Liver (tissue), 9 donors: ENCODE results near the gene PARN. TPM values are rescaled to one million over a fixed set of nuclear protein-coding genes. Genes with fewer than 3 reads are reported as not detected.

Experiments
- DNase-seq: peaks from one replicate; pipeline ENCODE4 v3.0.0-alpha.2; 2017; ENCODE audit warnings: low spot score
- H3K27ac ChIP-seq, 2 donors: one replicate each; pipeline ENCODE4 v1.7.0; 2013; ENCODE audit warnings: inconsistent platforms in 2 of 2, low read length in 2 of 2, control low read depth in 1 of 2, low read depth in 1 of 2, mild to moderate bottlenecking in 1 of 2
- H3K27me3 ChIP-seq, 4 donors: one replicate each; pipeline versions ENCODE4 v1.6.1 to v1.7.0; 2013; ENCODE audit warnings: low read length in 3 of 4, inconsistent platforms in 1 of 4, mild to moderate bottlenecking in 1 of 4, moderate library complexity in 1 of 4; ENCODE audit not compliant: control insufficient read depth in 4 of 4, insufficient read depth in 4 of 4
- H3K36me3 ChIP-seq, 4 donors: one replicate each; pipeline versions ENCODE4 v1.6.1 to v1.7.0; 2013; ENCODE audit warnings: low read length in 3 of 4, mild to moderate bottlenecking in 3 of 4, low read depth in 1 of 4, moderate library complexity in 1 of 4; ENCODE audit not compliant: control insufficient read depth in 4 of 4, insufficient read depth in 3 of 4
- H3K4me1 ChIP-seq, 4 donors: one replicate each; pipeline versions ENCODE4 v1.6.1 to v1.7.0; 2013; ENCODE audit warnings: low read length in 3 of 4, mild to moderate bottlenecking in 3 of 4, moderate library complexity in 1 of 4; ENCODE audit not compliant: control insufficient read depth in 4 of 4, insufficient read depth in 4 of 4
- H3K4me3 ChIP-seq, 3 donors: one replicate each; pipeline versions ENCODE4 v1.6.1 to v1.7.0; 2013; ENCODE audit warnings: low read length in 3 of 3, control low read depth in 1 of 3, low read depth in 1 of 3, mild to moderate bottlenecking in 1 of 3
- H3K9ac ChIP-seq, 2 donors: one replicate each; pipeline ENCODE4 v1.7.0; 2013; ENCODE audit warnings: low read length in 2 of 2, mild to moderate bottlenecking in 2 of 2, moderate library complexity in 2 of 2, control low read depth in 1 of 2, low read depth in 1 of 2
- H3K9me3 ChIP-seq, 4 donors: one replicate each; pipeline versions ENCODE4 v1.6.1 to v1.7.0; 2013; ENCODE audit warnings: low read length in 3 of 4; ENCODE audit not compliant: control insufficient read depth in 4 of 4
- EGR1 ChIP-seq, 2 donors: IDR thresholded peaks; 2 replicates each; pipeline ENCODE4 v1.6.1; 2016 to 2018; ENCODE audit warnings: antibody characterized with exemption in 2 of 2, low read depth in 2 of 2
- FOXA1 ChIP-seq: IDR thresholded peaks from 2 replicates; pipeline ENCODE4 v1.6.1; 2016; ENCODE audit warnings: antibody characterized with exemption
- FOXA2 ChIP-seq: IDR thresholded peaks from 2 replicates; pipeline ENCODE4 v1.6.1; 2016; ENCODE audit warnings: antibody characterized with exemption
- GABPA ChIP-seq, 2 donors: IDR thresholded peaks in 1 of 2; conservative IDR thresholded peaks in 1 of 2; 2 replicates each; pipeline ENCODE4 v1.6.1; 2016; ENCODE audit warnings: antibody characterized with exemption in 2 of 2, mild to moderate bottlenecking in 1 of 2, moderate library complexity in 1 of 2
- HNF4A ChIP-seq, 2 donors: conservative IDR thresholded peaks; 2 replicates each; pipeline ENCODE4 v1.6.1; 2016; ENCODE audit warnings: antibody characterized with exemption in 2 of 2, mild to moderate bottlenecking in 2 of 2
- HNF4G ChIP-seq: IDR thresholded peaks from 2 replicates; pipeline ENCODE4 v1.6.1; 2016; ENCODE audit warnings: antibody characterized with exemption
- JUND ChIP-seq, 2 donors: IDR thresholded peaks; 2 replicates each; pipeline ENCODE4 v1.6.1; 2016; ENCODE audit warnings: antibody characterized with exemption in 2 of 2
- RAD21 ChIP-seq, 2 donors: IDR thresholded peaks; 2 replicates each; pipeline ENCODE4 v1.6.1; 2016; ENCODE audit warnings: antibody characterized with exemption in 2 of 2, mild to moderate bottlenecking in 2 of 2
- RXRA ChIP-seq, 2 donors: IDR thresholded peaks; 2 replicates each; pipeline ENCODE4 v1.6.1; 2017 to 2018; ENCODE audit warnings: antibody characterized with exemption in 2 of 2, mild to moderate bottlenecking in 1 of 2
- SP1 ChIP-seq: IDR thresholded peaks from 2 replicates; pipeline ENCODE4 v1.6.1; 2018; ENCODE audit warnings: antibody characterized with exemption, mild to moderate bottlenecking
- TAF1 ChIP-seq: conservative IDR thresholded peaks from 2 replicates; pipeline ENCODE4 v1.6.1; 2016; ENCODE audit warnings: antibody characterized with exemption, mild to moderate bottlenecking
- YY1 ChIP-seq: IDR thresholded peaks from 2 replicates; pipeline ENCODE4 v1.6.1; 2016; ENCODE audit warnings: antibody characterized with exemption, mild to moderate bottlenecking
- WGBS: extraction: QIAGEN DNeasy Blood & Tissue Kit; methylation state at CpG from one replicate; pipeline ENCODE4 v1.1.7; 2013; 5-methylcytosine and 5-hydroxymethylcytosine counted together
- polyA plus RNA-seq, 2 donors: library from polyadenylated mRNA; stranded (reverse) in 1 of 2; unstranded in 1 of 2; fragments of 200-250 nt in 1 of 2; fragments of >200 nt in 1 of 2; fragmentation: Nextera tagmentation in 1 of 2; extraction: Ambion mirVana in 1 of 2; gene quantifications; one replicate each; pipeline versions ENCODE4 v1.2.1 to v1.2.3, GENCODE V29; 2013 to 2015
- total RNA-seq, 2 donors: library from RNA; depleted of rRNA; stranded (reverse); fragments of >200 nt; gene quantifications; one replicate each; pipeline ENCODE4 v1.2.3, GENCODE V29; 2014
- TF ChIP-seq, protein P1 (sequence below): IDR thresholded peaks from 2 replicates; pipeline ENCODE4 v1.6.1; 2016; ENCODE audit warnings: antibody characterized with exemption, mild to moderate bottlenecking
- TF ChIP-seq, protein P2 (sequence below): IDR thresholded peaks from 2 replicates; pipeline ENCODE4 v1.6.1; 2016; ENCODE audit warnings: antibody characterized with exemption
- TF ChIP-seq, protein P3 (sequence below): IDR thresholded peaks from 2 replicates; pipeline ENCODE4 v1.6.1; 2016; ENCODE audit warnings: antibody characterized with exemption
- TF ChIP-seq, protein P4 (sequence below): IDR thresholded peaks from 2 replicates; pipeline ENCODE4 v1.6.1; 2016; ENCODE audit warnings: antibody characterized with exemption
- TF ChIP-seq, protein P5 (sequence below): fragments of 150-350 bp; IDR thresholded peaks from 2 replicates; pipeline ENCODE4 v1.5.1; 2017; ENCODE audit warnings: improper control_type of control experiment, low read depth, low read length; ENCODE audit not compliant: missing input control
- donor health status: healthy.
- donor health status: healthy.
- donor health status: healthy.
- donor health status: healthy.
- donor health status: healthy.

PARN gene
- total and polyA plus RNA-seq, 4 donors: 7.9 to 19.7 (median 9.7) TPM

GRCh38 chr16:14416184-14416583 lies 213.9 kb downstream of the PARN start:
- peaks cover 3 to 17% (median 7%) of the 10 kb centered on the region in 4 donors for H3K4me1 ChIP-seq
- 95% methylated on average over 3 of the region's 3 CpGs for WGBS
- H3K27me3 ChIP-seq: no peaks in the 10 kb centered on the region
- no peak overlapping the region for H3K4me3 ChIP-seq
- no peak overlapping the region for H3K9ac ChIP-seq
- TF ChIP-seq HNF4G (no peak), SP1 (no peak), FOXA1 (no peak), EGR1 (IDR thresholded peaks at IDR 0.05; ENCODE audit: low read depth in 2 of 2) (no peak), FOXA2 (no peak), JUND (IDR thresholded peaks at IDR 0.05) (no peak), TAF1 (no peak), YY1 (no peak), GABPA (IDR thresholded peaks at IDR 0.05 in 1 of 2, conservative IDR thresholded peaks at IDR 0.05 in 1 of 2) (no peak), RXRA (IDR thresholded peaks at IDR 0.05) (no peak), RAD21 (IDR thresholded peaks at IDR 0.05) (no peak), HNF4A (conservative IDR thresholded peaks at IDR 0.05) (no peak)
- TF ChIP-seq, protein P1, sequence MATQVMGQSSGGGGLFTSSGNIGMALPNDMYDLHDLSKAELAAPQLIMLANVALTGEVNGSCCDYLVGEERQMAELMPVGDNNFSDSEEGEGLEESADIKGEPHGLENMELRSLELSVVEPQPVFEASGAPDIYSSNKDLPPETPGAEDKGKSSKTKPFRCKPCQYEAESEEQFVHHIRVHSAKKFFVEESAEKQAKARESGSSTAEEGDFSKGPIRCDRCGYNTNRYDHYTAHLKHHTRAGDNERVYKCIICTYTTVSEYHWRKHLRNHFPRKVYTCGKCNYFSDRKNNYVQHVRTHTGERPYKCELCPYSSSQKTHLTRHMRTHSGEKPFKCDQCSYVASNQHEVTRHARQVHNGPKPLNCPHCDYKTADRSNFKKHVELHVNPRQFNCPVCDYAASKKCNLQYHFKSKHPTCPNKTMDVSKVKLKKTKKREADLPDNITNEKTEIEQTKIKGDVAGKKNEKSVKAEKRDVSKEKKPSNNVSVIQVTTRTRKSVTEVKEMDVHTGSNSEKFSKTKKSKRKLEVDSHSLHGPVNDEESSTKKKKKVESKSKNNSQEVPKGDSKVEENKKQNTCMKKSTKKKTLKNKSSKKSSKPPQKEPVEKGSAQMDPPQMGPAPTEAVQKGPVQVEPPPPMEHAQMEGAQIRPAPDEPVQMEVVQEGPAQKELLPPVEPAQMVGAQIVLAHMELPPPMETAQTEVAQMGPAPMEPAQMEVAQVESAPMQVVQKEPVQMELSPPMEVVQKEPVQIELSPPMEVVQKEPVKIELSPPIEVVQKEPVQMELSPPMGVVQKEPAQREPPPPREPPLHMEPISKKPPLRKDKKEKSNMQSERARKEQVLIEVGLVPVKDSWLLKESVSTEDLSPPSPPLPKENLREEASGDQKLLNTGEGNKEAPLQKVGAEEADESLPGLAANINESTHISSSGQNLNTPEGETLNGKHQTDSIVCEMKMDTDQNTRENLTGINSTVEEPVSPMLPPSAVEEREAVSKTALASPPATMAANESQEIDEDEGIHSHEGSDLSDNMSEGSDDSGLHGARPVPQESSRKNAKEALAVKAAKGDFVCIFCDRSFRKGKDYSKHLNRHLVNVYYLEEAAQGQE: no peak
- TF ChIP-seq, protein P2, sequence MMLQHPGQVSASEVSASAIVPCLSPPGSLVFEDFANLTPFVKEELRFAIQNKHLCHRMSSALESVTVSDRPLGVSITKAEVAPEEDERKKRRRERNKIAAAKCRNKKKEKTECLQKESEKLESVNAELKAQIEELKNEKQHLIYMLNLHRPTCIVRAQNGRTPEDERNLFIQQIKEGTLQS: no peak
- TF ChIP-seq, protein P3, sequence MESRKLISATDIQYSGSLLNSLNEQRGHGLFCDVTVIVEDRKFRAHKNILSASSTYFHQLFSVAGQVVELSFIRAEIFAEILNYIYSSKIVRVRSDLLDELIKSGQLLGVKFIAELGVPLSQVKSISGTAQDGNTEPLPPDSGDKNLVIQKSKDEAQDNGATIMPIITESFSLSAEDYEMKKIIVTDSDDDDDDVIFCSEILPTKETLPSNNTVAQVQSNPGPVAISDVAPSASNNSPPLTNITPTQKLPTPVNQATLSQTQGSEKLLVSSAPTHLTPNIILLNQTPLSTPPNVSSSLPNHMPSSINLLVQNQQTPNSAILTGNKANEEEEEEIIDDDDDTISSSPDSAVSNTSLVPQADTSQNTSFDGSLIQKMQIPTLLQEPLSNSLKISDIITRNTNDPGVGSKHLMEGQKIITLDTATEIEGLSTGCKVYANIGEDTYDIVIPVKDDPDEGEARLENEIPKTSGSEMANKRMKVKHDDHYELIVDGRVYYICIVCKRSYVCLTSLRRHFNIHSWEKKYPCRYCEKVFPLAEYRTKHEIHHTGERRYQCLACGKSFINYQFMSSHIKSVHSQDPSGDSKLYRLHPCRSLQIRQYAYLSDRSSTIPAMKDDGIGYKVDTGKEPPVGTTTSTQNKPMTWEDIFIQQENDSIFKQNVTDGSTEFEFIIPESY: no peak
- TF ChIP-seq, protein P4, sequence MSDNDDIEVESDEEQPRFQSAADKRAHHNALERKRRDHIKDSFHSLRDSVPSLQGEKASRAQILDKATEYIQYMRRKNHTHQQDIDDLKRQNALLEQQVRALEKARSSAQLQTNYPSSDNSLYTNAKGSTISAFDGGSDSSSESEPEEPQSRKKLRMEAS: no peak
- TF ChIP-seq, protein P5, sequence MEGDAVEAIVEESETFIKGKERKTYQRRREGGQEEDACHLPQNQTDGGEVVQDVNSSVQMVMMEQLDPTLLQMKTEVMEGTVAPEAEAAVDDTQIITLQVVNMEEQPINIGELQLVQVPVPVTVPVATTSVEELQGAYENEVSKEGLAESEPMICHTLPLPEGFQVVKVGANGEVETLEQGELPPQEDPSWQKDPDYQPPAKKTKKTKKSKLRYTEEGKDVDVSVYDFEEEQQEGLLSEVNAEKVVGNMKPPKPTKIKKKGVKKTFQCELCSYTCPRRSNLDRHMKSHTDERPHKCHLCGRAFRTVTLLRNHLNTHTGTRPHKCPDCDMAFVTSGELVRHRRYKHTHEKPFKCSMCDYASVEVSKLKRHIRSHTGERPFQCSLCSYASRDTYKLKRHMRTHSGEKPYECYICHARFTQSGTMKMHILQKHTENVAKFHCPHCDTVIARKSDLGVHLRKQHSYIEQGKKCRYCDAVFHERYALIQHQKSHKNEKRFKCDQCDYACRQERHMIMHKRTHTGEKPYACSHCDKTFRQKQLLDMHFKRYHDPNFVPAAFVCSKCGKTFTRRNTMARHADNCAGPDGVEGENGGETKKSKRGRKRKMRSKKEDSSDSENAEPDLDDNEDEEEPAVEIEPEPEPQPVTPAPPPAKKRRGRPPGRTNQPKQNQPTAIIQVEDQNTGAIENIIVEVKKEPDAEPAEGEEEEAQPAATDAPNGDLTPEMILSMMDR: no peak
- H3K36me3 ChIP-seq: no peaks in the 10 kb centered on the region
- no peak overlapping the region for H3K27ac ChIP-seq
- no peaks in the 10 kb centered on the region for H3K9me3 ChIP-seq
- no peak for DNase-seq

- no peaks in the 10 kb centered on the region for H3K9me3 ChIP-seq
- no peaks in the 10 kb centered on the region for H3K27me3 ChIP-seq
- H3K36me3 ChIP-seq: no peaks in the 10 kb centered on the region
- no peak overlapping the region for H3K4me3 ChIP-seq
- H3K4me1 ChIP-seq: peaks cover 0 to 11% (median 3%) of the 10 kb centered on the region in 4 donors
- H3K27ac ChIP-seq: no peak overlapping the region
- DNase-seq: no peak
- 78% methylated on average over 7 of the region's 7 CpGs for WGBS
- H3K9ac ChIP-seq: no peak overlapping the region
- TF ChIP-seq, protein P5: no peak
- no peak for TF ChIP-seq RXRA (IDR thresholded peaks at IDR 0.05)
- no peak for TF ChIP-seq JUND (IDR thresholded peaks at IDR 0.05)
- TF ChIP-seq, protein P2: no peak
- TF ChIP-seq EGR1 (IDR thresholded peaks at IDR 0.05; ENCODE audit: low read depth in 2 of 2): no peak
- TF ChIP-seq GABPA (IDR thresholded peaks at IDR 0.05 in 1 of 2, conservative IDR thresholded peaks at IDR 0.05 in 1 of 2): no peak
- TF ChIP-seq, protein P3: no peak
Observed at GRCh38 chr16:14415291-14415690, 214.8 kb downstream of the PARN start.
